Liver (tissue), 9 donors: ENCODE results near the gene CADM2. TPM values are rescaled to one million over a fixed set of nuclear protein-coding genes. Genes with fewer than 3 reads are reported as not detected.

Experiments
- DNase-seq: peaks from one replicate; pipeline ENCODE4 v3.0.0-alpha.2; 2017; ENCODE audit warnings: low spot score
- H3K27ac ChIP-seq, 2 donors: one replicate each; pipeline ENCODE4 v1.7.0; 2013; ENCODE audit warnings: inconsistent platforms in 2 of 2, low read length in 2 of 2, control low read depth in 1 of 2, low read depth in 1 of 2, mild to moderate bottlenecking in 1 of 2
- H3K27me3 ChIP-seq, 4 donors: one replicate each; pipeline versions ENCODE4 v1.6.1 to v1.7.0; 2013; ENCODE audit warnings: low read length in 3 of 4, inconsistent platforms in 1 of 4, mild to moderate bottlenecking in 1 of 4, moderate library complexity in 1 of 4; ENCODE audit not compliant: control insufficient read depth in 4 of 4, insufficient read depth in 4 of 4
- H3K36me3 ChIP-seq, 4 donors: one replicate each; pipeline versions ENCODE4 v1.6.1 to v1.7.0; 2013; ENCODE audit warnings: low read length in 3 of 4, mild to moderate bottlenecking in 3 of 4, low read depth in 1 of 4, moderate library complexity in 1 of 4; ENCODE audit not compliant: control insufficient read depth in 4 of 4, insufficient read depth in 3 of 4
- H3K4me1 ChIP-seq, 4 donors: one replicate each; pipeline versions ENCODE4 v1.6.1 to v1.7.0; 2013; ENCODE audit warnings: low read length in 3 of 4, mild to moderate bottlenecking in 3 of 4, moderate library complexity in 1 of 4; ENCODE audit not compliant: control insufficient read depth in 4 of 4, insufficient read depth in 4 of 4
- H3K4me3 ChIP-seq, 3 donors: one replicate each; pipeline versions ENCODE4 v1.6.1 to v1.7.0; 2013; ENCODE audit warnings: low read length in 3 of 3, control low read depth in 1 of 3, low read depth in 1 of 3, mild to moderate bottlenecking in 1 of 3
- H3K9ac ChIP-seq, 2 donors: one replicate each; pipeline ENCODE4 v1.7.0; 2013; ENCODE audit warnings: low read length in 2 of 2, mild to moderate bottlenecking in 2 of 2, moderate library complexity in 2 of 2, control low read depth in 1 of 2, low read depth in 1 of 2
- H3K9me3 ChIP-seq, 4 donors: one replicate each; pipeline versions ENCODE4 v1.6.1 to v1.7.0; 2013; ENCODE audit warnings: low read length in 3 of 4; ENCODE audit not compliant: control insufficient read depth in 4 of 4
- ATF3 ChIP-seq: IDR thresholded peaks from 2 replicates; pipeline ENCODE4 v1.6.1; 2016; ENCODE audit warnings: antibody characterized with exemption
- CTCF ChIP-seq: fragments of 150-350 bp; IDR thresholded peaks from 2 replicates; pipeline ENCODE4 v1.5.1; 2017; ENCODE audit warnings: improper control_type of control experiment, low read depth, low read length; ENCODE audit not compliant: missing input control
- EGR1 ChIP-seq, 2 donors: IDR thresholded peaks; 2 replicates each; pipeline ENCODE4 v1.6.1; 2016 to 2018; ENCODE audit warnings: antibody characterized with exemption in 2 of 2, low read depth in 2 of 2
- FOXA2 ChIP-seq: IDR thresholded peaks from 2 replicates; pipeline ENCODE4 v1.6.1; 2016; ENCODE audit warnings: antibody characterized with exemption
- GABPA ChIP-seq, 2 donors: IDR thresholded peaks in 1 of 2; conservative IDR thresholded peaks in 1 of 2; 2 replicates each; pipeline ENCODE4 v1.6.1; 2016; ENCODE audit warnings: antibody characterized with exemption in 2 of 2, mild to moderate bottlenecking in 1 of 2, moderate library complexity in 1 of 2
- HNF4A ChIP-seq, 2 donors: conservative IDR thresholded peaks; 2 replicates each; pipeline ENCODE4 v1.6.1; 2016; ENCODE audit warnings: antibody characterized with exemption in 2 of 2, mild to moderate bottlenecking in 2 of 2
- HNF4G ChIP-seq: IDR thresholded peaks from 2 replicates; pipeline ENCODE4 v1.6.1; 2016; ENCODE audit warnings: antibody characterized with exemption
- JUND ChIP-seq, 2 donors: IDR thresholded peaks; 2 replicates each; pipeline ENCODE4 v1.6.1; 2016; ENCODE audit warnings: antibody characterized with exemption in 2 of 2
- MAX ChIP-seq: IDR thresholded peaks from 2 replicates; pipeline ENCODE4 v1.6.1; 2016; ENCODE audit warnings: antibody characterized with exemption
- NR2F2 ChIP-seq: IDR thresholded peaks from 2 replicates; pipeline ENCODE4 v1.6.1; 2016; ENCODE audit warnings: antibody characterized with exemption
- RAD21 ChIP-seq, 2 donors: IDR thresholded peaks; 2 replicates each; pipeline ENCODE4 v1.6.1; 2016; ENCODE audit warnings: antibody characterized with exemption in 2 of 2, mild to moderate bottlenecking in 2 of 2
- REST ChIP-seq: IDR thresholded peaks from 2 replicates; pipeline ENCODE4 v1.6.1; 2016; ENCODE audit warnings: antibody characterized with exemption, mild to moderate bottlenecking
- RXRA ChIP-seq, 2 donors: IDR thresholded peaks; 2 replicates each; pipeline ENCODE4 v1.6.1; 2017 to 2018; ENCODE audit warnings: antibody characterized with exemption in 2 of 2, mild to moderate bottlenecking in 1 of 2
- SP1 ChIP-seq: IDR thresholded peaks from 2 replicates; pipeline ENCODE4 v1.6.1; 2018; ENCODE audit warnings: antibody characterized with exemption, mild to moderate bottlenecking
- TAF1 ChIP-seq: conservative IDR thresholded peaks from 2 replicates; pipeline ENCODE4 v1.6.1; 2016; ENCODE audit warnings: antibody characterized with exemption, mild to moderate bottlenecking
- YY1 ChIP-seq: IDR thresholded peaks from 2 replicates; pipeline ENCODE4 v1.6.1; 2016; ENCODE audit warnings: antibody characterized with exemption, mild to moderate bottlenecking
- ZBTB33 ChIP-seq: IDR thresholded peaks from 2 replicates; pipeline ENCODE4 v1.6.1; 2016; ENCODE audit warnings: antibody characterized with exemption
- WGBS: extraction: QIAGEN DNeasy Blood & Tissue Kit; methylation state at CpG from one replicate; pipeline ENCODE4 v1.1.7; 2013; 5-methylcytosine and 5-hydroxymethylcytosine counted together
- polyA plus RNA-seq, 2 donors: library from polyadenylated mRNA; stranded (reverse) in 1 of 2; unstranded in 1 of 2; fragments of 200-250 nt in 1 of 2; fragments of >200 nt in 1 of 2; fragmentation: Nextera tagmentation in 1 of 2; extraction: Ambion mirVana in 1 of 2; gene quantifications; one replicate each; pipeline versions ENCODE4 v1.2.1 to v1.2.3, GENCODE V29; 2013 to 2015
- total RNA-seq, 2 donors: library from RNA; depleted of rRNA; stranded (reverse); fragments of >200 nt; gene quantifications; one replicate each; pipeline ENCODE4 v1.2.3, GENCODE V29; 2014
- donor health status: healthy.
- donor health status: healthy.
- donor health status: healthy.
- donor health status: healthy.
- donor health status: healthy.

CADM2 gene
- total and polyA plus RNA-seq, 4 donors, result 0.35 to 0.92 (median 0.51) TPM

GRCh38 chr3:85667744-85668143 is 709.0 kb downstream of the CADM2 start:
- 63% methylated on average over 5 of the region's 5 CpGs for WGBS
- no peaks in the 10 kb centered on the region for H3K36me3 ChIP-seq
- H3K9me3 ChIP-seq, result no peaks in the 10 kb centered on the region
- H3K27me3 ChIP-seq, result peaks cover 0 to 2% (median 0%) of the 10 kb centered on the region in 4 donors
- H3K4me1 ChIP-seq, result no peaks in the 10 kb centered on the region
- H3K27ac ChIP-seq, result no peak overlapping the region
- TF ChIP-seq YY1 (no peak), TAF1 (no peak)
- H3K4me3 ChIP-seq, result no peak overlapping the region
- no peak overlapping the region for H3K9ac ChIP-seq
- DNase-seq, result no peak

- Histone ChIP-seq H3K9me3 (no peaks in the 10 kb centered on the region), H3K27ac (no peak overlapping the region), H3K9ac (no peak overlapping the region), H3K36me3 (no peaks in the 10 kb centered on the region), H3K27me3 (peaks cover 0 to 2% (median 0%) of the 10 kb centered on the region in 4 donors), H3K4me3 (no peak overlapping the region), H3K4me1 (no peaks in the 10 kb centered on the region)
- TF ChIP-seq ATF3, result no peak
- TF ChIP-seq RXRA (IDR thresholded peaks at IDR 0.05), result no peak
- no peak for TF ChIP-seq MAX
- TF ChIP-seq HNF4A (conservative IDR thresholded peaks at IDR 0.05), result no peak
- no peak for TF ChIP-seq JUND (IDR thresholded peaks at IDR 0.05)
- TF ChIP-seq YY1, result no peak
- no peak for TF ChIP-seq ZBTB33
- TF ChIP-seq RAD21 (IDR thresholded peaks at IDR 0.05), result no peak
- TF ChIP-seq GABPA (IDR thresholded peaks at IDR 0.05 in 1 of 2, conservative IDR thresholded peaks at IDR 0.05 in 1 of 2), result no peak
- no peak for TF ChIP-seq SP1
- TF ChIP-seq TAF1, result no peak
- no peak for TF ChIP-seq FOXA2
- no peak for TF ChIP-seq REST
- no peak for TF ChIP-seq CTCF
- TF ChIP-seq NR2F2, result no peak
- TF ChIP-seq HNF4G, result no peak
- no peak for TF ChIP-seq EGR1 (IDR thresholded peaks at IDR 0.05; ENCODE audit: low read depth in 2 of 2)
- WGBS, result 61% methylated on average over 2 of the region's 2 CpGs
- no peak for DNase-seq
Measured at GRCh38 chr3:85670634-85671205, 711.9 kb downstream of the CADM2 start.
